Cardiac fibroblast (primary cell): ENCODE results near the gene ARHGAP8.

ENCODE experiments used
- DNase-seq, 2 donors: peaks; one replicate each; pipeline versions ENCODE4 v3.0.0 to v3.0.0-alpha.2; 2010; ENCODE audit warnings: low read depth in 2 of 2
- H3K4me3 ChIP-seq, 2 donors: replicated peaks in 1 of 2; 1 replicate in 1 of 2; 2 replicates in 1 of 2; pipeline ENCODE4 v1.5.1; 2011; ENCODE audit warnings: low read depth in 2 of 2, low read length in 2 of 2, mild to moderate bottlenecking in 2 of 2, moderate library complexity in 1 of 2
- TF ChIP-seq, protein P1 (sequence below): IDR thresholded peaks from one replicate; pipeline ENCODE4 v1.5.1; 2011; ENCODE audit warnings: low read depth, mild to moderate bottlenecking, low read length, inconsistent platforms

ARHGAP8 gene

DNA sequence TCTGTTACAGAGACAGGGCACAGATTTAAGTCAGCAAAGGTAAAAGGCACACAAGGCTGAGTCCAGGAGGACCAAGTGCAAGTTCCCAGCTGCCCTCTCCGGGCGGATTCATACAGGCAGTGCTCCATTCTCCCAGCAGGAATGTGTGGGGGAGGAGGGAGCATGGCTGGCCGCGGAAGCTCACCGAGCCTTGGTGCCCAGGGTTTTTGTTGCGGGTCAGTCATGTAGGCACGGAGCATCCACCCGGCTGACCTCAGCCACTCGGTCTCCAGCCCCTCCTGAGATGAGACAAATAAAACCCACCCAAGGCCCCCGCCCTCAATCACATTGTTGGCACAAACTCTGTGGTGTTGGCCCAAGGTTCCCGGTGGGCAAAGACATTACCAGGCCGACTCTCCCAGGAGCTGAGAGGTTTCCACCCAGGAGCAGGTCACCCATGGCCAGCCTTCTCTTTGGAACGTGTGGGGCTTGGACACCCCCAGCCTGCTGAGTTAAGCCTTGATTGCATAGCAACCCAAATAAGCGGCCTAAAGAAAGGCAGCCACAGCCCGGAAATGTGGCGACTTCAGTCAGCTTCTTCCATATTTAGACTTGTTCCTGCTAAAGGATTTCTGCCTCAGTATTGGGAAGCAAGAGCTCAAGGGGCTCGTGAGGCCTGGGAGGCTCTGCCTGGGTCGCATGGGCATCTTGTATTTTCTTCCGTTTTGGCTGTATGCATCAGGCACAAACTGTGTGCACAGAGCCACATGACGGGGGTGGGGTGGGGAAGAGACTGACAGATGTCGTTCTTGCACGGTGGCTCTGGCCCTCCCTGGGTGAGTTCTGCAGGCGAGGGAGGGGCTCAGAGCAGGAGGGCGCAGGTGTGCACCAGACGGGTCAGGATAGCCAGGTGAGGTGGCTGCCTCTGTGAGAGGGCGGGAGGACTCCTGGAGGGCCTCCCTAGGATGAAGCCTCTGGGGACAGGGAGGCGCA lies 63.0 kb downstream of the ARHGAP8 start:
- no peak overlapping the region for H3K4me3 ChIP-seq
- DNase-seq = no peak
- TF ChIP-seq, protein P1, sequence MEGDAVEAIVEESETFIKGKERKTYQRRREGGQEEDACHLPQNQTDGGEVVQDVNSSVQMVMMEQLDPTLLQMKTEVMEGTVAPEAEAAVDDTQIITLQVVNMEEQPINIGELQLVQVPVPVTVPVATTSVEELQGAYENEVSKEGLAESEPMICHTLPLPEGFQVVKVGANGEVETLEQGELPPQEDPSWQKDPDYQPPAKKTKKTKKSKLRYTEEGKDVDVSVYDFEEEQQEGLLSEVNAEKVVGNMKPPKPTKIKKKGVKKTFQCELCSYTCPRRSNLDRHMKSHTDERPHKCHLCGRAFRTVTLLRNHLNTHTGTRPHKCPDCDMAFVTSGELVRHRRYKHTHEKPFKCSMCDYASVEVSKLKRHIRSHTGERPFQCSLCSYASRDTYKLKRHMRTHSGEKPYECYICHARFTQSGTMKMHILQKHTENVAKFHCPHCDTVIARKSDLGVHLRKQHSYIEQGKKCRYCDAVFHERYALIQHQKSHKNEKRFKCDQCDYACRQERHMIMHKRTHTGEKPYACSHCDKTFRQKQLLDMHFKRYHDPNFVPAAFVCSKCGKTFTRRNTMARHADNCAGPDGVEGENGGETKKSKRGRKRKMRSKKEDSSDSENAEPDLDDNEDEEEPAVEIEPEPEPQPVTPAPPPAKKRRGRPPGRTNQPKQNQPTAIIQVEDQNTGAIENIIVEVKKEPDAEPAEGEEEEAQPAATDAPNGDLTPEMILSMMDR = no peak

DNA sequence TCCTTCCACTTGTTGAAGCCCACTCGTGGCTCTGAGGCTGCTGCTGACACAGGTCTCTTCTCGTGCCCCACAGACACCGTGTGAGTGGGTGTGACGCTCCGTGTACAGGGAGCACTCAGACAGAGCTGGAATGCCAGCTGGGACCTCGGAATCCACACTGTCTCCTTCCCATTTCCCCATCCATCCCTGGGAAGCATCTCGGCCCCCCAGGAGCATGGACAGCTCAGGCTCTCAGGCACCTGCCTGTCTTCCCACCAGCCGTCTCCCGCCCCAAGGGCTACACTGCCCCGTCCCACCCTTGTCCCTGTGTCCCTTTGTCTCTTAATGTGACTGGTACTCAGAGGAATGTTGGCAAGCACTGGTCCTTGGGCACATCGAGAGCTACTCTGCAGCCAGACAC lies 63.8 kb downstream of the ARHGAP8 start:
- no peak overlapping the region for H3K4me3 ChIP-seq
- no peak for DNase-seq
- TF ChIP-seq, protein P1 = no peak

DNA sequence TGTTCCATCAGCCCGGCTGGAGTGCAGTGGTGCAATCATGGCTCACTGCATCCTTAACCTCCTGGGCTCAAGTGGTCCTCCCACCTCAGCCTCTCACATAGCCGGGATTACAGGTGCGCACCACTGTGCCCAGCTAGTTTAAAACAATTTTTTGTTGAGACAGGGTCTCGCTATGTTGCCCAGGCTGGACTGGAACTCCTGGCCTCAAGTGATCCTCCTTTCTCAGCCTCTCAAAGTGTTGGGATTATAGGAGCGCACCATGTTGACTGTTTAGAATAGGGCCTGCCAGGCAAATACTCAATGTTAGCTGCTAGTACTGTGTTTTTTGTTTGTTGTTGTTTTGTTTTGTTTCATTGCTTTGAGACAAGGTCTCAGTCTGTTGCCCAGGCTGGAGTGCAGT lies 66.4 kb downstream of the ARHGAP8 start:
- TF ChIP-seq, protein P1 = no peak
- no peak for DNase-seq

DNA sequence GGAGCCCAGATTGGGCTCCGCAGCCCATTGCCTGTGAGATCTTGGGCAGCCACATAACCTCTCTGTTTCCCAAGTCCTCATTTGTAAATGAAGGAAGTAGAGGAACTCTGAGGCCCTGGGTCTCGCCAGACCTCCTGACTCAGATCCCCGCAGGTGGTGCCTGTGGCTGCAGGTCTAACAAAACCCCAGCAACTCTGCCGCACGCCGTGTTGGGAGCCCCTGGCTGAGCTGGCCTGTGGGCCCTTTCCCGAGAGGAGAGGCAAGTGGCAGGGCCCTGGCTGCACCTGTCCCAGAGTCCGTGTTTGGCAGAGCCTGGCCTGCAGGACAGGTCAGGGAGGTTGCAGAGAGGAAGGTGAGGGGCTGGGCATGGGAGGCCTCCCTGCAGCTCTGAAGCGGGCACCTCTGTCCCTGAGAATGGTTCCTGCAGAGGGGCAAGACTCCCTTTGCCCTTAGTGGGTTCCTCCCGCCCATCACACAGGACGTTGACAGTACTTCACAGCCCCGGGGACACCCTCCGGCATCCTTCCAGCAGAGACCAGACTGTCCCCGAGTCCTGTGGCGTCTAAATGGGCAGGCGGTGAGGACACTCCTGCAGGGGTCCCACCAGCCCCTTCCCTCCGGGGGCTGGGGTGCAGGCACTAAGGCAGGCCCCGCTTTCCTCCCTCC lies 67.7 kb downstream of the ARHGAP8 start:
- DNase-seq = no peak
- no peak overlapping the region for H3K4me3 ChIP-seq
- TF ChIP-seq, protein P1 = no peak

More for the DNA sequence above, 66.4 kb downstream of the ARHGAP8 start:
- no peak overlapping the region for H3K4me3 ChIP-seq

DNA sequence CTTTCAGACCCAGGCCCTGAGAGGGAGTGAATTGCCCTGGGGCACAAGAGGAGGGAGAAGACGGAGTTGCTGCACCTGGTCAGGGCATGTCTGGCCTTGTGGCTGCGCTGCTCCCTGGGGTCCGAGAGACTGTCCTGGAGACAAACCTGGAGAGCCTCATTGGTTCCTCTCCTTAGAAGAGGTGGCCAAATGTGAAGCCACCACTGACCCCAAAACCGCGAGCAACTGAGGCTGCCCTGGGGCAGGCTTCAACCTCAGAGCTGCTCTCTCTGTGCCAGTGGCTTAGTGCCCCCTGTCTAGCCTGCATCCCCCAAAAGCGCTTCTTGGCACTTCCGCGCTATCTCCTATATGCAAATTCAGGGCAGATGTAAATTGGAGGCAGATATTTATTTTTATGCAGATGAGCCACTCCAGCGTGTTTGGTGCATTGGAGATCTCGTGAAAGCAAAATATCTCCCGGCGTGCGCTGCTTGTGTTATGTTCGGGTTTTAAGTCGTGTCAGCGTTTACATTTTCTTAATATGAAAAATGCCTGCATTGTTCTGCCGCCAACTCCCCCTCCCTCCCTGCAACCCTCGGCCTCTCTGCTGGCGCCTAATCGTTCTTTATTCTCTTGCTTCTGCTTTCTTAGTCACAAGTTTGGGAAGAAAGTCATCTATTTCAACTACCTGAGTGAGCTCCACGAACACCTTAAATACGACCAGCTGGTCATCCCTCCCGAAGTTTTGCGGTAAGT lies 69.5 kb downstream of the ARHGAP8 start:
- DNase-seq = no peak
- H3K4me3 ChIP-seq = no peak overlapping the region
- TF ChIP-seq, protein P1 = no peak

DNA sequence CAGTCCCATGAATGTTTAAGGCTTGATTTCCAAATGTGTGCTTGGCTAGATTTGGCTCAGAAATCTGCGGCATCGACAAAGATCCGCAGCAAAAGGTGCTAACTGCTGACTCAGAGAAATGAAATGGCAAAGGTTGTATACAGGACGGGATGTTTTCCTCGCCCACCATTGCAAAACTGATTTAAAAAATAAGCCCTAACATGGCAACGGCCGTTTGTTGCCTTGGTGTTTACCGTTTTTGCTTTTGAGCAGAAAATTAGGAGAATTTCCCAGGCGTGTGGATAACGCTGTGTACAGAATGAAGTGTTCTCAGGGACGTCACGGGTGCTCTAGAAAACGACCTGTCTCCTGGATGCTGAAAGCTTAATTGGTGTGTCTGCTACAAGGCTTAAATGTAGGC lies 70.2 kb downstream of the ARHGAP8 start:
- no peak for DNase-seq
- TF ChIP-seq, protein P1 = no peak
- no peak overlapping the region for H3K4me3 ChIP-seq
